Pancreas (tissue), 10 donors: ENCODE measurements around the gene FNDC3B. TPM values are rescaled to one million over a fixed set of nuclear protein-coding genes. Genes with fewer than 3 reads are reported as not detected.

Experiments used
- ATAC-seq, 4 donors: fragments of 200-7000 bp; cut with Tn5 transposase; one replicate each; pipeline versions ENCODE4 v1.8.0 to v1.9.1; 2020; ENCODE audit warnings: mild to moderate bottlenecking in 4 of 4, moderate library complexity in 4 of 4
- DNase-seq, 6 donors: peaks; one replicate each; pipeline ENCODE4 v3.0.0-alpha.2; 2020
- FAIRE-seq: peaks from 2 replicates; lab custom pipeline; 2012; peaks lifted over from hg19 to GRCh38; lab: Jason Lieb, UNC
- H3K27ac ChIP-seq, 4 donors: fragments of 200-600 bp; sonication (generic); 1 replicate in 3 of 4; 2 replicates in 1 of 4; pipeline versions ENCODE4 v1.5.0 to v1.8.0; 2020
- H3K27me3 ChIP-seq, 4 donors: fragments of 200-600 bp; one replicate each; pipeline ENCODE4 v1.8.0; 2021
- H3K36me3 ChIP-seq, 3 donors: fragments of 200-600 bp; sonication (generic) in 1 of 3; one replicate each; pipeline versions ENCODE4 v1.5.0 to v1.8.0; 2020 to 2021
- H3K4me1 ChIP-seq, 3 donors: fragments of 200-600 bp; one replicate each; pipeline ENCODE4 v1.8.0; 2021
- H3K4me3 ChIP-seq, 4 donors: fragments of 200-600 bp; sonication (generic) in 2 of 4; one replicate each; pipeline versions ENCODE4 v1.5.0 to v1.8.0; 2020 to 2021
- H3K9me3 ChIP-seq, 4 donors: fragments of 200-600 bp; one replicate each; pipeline ENCODE4 v1.8.0; 2021
- WGBS, 2 donors: extraction: QIAGEN DNeasy Blood & Tissue Kit; methylation state at CpG; one replicate each; pipeline ENCODE4 v1.1.7; 2013; 5-methylcytosine and 5-hydroxymethylcytosine counted together
- intact Hi-C, 3 donors: fragments of 100-400 bp; cut with DNase I; formaldehyde crosslinking; loops; one replicate each; pipeline versions ENCODE4 v1.11.1 to v1.14.2; 2022
- polyA plus RNA-seq, 2 donors: library from polyadenylated mRNA; stranded (reverse); fragments of 200-250 nt; gene quantifications; one replicate each; pipeline ENCODE4 v1.2.3, GENCODE V29; 2013
- total RNA-seq, 6 donors: library from RNA; stranded (reverse); fragmentation: NEBNext Ultra II Directional in 4 of 6; extraction: Animal tissue kit (Norgen Biotek cat#: 25700) in 4 of 6; gene quantifications; one replicate each; pipeline versions ENCODE4 v1.2.1 to v1.2.4, GENCODE V29; 2021 to 2023
- TF ChIP-seq, protein P1 (sequence below), 4 donors: fragments of 200-600 bp; sonication (generic) in 3 of 4; IDR thresholded peaks; one replicate each; pipeline versions ENCODE4 v1.5.0 to v1.8.0; 2021; ENCODE audit warnings: antibody characterized with exemption in 4 of 4
- donor health status: healthy with polysubstance abuse.
- donor health status: DM: no; HTN: no; CAD: no; lungs with moderate emphysema.
- donor health status: DM: no; HTN: no; CAD: no.
- donor health status: control.
- donor health status: control.
- donor health status: Bipolar disorder and iron deficiency.
- donor health status: DM: yes; HTN: yes; CAD: no.
- donor health status: DM: no; HTN: no; CAD: no.
- donor health status: DM: no; HTN: no; CAD: no.
- donor health status: DM: yes; HTN: yes; CAD: no.

The FNDC3B gene
- total and polyA plus RNA-seq, 8 donors = 9.3 to 126 (median 73.2) TPM

DNA sequence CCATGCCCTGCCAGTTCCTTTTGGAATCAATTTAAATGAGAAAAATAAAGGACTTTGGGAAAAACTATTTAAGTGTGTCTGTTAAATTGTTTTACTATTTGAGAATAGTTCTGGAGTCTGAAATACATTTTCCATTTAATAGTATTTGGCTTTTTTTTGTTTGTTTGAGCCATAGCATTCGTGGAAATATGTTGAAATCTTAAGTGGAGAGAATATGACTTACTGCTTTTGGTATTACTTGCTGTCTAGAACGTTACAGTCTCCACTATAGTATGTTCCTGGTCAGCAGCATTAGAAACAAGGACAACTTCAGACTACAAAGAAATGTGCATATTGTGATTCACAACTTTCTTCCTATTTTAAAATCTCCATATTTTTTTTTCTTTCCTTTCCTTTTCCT is 229.5 kb downstream of the FNDC3B start:
- TF ChIP-seq, protein P1, sequence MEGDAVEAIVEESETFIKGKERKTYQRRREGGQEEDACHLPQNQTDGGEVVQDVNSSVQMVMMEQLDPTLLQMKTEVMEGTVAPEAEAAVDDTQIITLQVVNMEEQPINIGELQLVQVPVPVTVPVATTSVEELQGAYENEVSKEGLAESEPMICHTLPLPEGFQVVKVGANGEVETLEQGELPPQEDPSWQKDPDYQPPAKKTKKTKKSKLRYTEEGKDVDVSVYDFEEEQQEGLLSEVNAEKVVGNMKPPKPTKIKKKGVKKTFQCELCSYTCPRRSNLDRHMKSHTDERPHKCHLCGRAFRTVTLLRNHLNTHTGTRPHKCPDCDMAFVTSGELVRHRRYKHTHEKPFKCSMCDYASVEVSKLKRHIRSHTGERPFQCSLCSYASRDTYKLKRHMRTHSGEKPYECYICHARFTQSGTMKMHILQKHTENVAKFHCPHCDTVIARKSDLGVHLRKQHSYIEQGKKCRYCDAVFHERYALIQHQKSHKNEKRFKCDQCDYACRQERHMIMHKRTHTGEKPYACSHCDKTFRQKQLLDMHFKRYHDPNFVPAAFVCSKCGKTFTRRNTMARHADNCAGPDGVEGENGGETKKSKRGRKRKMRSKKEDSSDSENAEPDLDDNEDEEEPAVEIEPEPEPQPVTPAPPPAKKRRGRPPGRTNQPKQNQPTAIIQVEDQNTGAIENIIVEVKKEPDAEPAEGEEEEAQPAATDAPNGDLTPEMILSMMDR (IDR thresholded peaks at IDR 0.05) = no peak
- no peak for ATAC-seq
- peaks cover 0 to 6% (median 0%) of the 10 kb centered on the region in 3 donors for H3K4me1 ChIP-seq
- no peak overlapping the region for H3K4me3 ChIP-seq
- no peaks in the 10 kb centered on the region for H3K36me3 ChIP-seq
- no peak overlapping the region for H3K27ac ChIP-seq
- H3K9me3 ChIP-seq = no peaks in the 10 kb centered on the region
- WGBS, 2 donors = 84 to 89% methylated on average over 2 of the region's 2 CpGs
- H3K27me3 ChIP-seq = no peaks in the 10 kb centered on the region
- FAIRE-seq = no peak
- intact Hi-C loops = no loop called here
- DNase-seq = no peak

DNA sequence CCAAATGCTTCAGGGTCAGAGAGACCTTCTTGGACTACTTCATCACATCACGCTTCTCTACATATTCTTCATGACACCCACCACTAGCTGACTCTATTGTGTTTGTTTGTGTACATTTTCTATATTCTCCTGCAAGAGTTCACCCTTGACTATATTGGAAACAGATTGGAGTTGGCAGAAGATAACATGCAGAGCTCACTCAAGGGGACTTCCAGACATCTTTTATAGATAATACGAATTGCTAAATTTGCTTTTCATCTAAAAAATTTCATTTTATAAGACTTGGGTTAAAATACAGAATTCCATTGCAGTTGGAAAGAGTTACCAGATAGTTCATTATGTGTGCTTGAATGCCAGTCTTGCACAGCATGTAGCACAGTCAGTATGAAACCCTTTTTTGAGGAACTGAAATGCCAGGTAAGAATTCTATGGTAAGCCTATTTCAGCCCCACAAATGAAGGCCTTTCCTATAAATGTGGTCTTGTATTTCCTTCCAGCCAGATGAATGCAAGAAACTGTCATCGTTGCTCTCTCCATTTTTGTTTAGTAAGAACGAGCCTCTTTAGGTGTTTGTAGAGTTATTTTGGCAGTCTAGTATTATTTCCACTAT is 231.3 kb downstream of the FNDC3B start:
- ATAC-seq (no peak), DNase-seq (no peak), FAIRE-seq (no peak)
- WGBS, 2 donors = 88 to 92% methylated on average over 4 of the region's 4 CpGs
- TF ChIP-seq, protein P1 (IDR thresholded peaks at IDR 0.05) = no peak
- intact Hi-C loops = no loop called here
- H3K27ac ChIP-seq = no peak overlapping the region
- no peaks in the 10 kb centered on the region for H3K27me3 ChIP-seq
- peaks cover 0 to 7% (median 0%) of the 10 kb centered on the region in 3 donors for H3K4me1 ChIP-seq
- no peak overlapping the region for H3K4me3 ChIP-seq
- no peaks in the 10 kb centered on the region for H3K9me3 ChIP-seq
- H3K36me3 ChIP-seq = no peaks in the 10 kb centered on the region

DNA sequence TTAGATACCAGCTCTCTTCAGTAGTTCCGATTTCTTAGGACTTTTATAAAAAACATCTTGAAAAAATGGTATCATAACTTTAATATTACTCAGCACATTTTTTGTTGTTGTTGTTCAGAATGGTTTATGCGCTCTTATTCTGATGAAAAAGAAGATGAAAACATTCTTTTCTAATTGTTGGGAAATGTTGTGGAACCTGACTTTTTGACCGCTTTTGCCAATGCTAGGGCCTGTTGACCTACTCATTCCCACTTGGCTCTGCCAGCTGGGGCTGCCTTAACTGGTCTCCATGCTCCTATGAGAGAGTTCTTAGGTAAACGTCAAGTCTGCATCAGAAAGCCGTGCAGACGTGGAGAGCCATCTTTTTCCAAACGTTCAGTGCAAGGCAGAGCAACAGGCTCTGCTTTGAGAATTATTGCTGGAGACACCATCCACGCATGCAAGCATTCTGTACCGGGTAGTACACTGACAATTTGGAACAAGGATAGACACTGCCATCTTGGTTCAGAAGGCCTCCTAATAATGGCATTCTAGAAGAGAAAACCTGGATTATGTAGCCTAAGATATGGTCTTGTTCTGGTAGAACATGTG is 232.1 kb downstream of the FNDC3B start:
- Histone ChIP-seq H3K9me3 (no peaks in the 10 kb centered on the region), H3K27ac (no peak overlapping the region), H3K4me1 (peaks cover 0 to 9% (median 0%) of the 10 kb centered on the region in 3 donors), H3K36me3 (no peaks in the 10 kb centered on the region), H3K27me3 (no peaks in the 10 kb centered on the region), H3K4me3 (no peak overlapping the region)
- TF ChIP-seq, protein P1 (IDR thresholded peaks at IDR 0.05) = no peak
- WGBS, 2 donors = 90 to 91% methylated on average over 9 of the region's 9 CpGs
- intact Hi-C loops = no loop called here
- DNase-seq (no peak), FAIRE-seq (no peak), ATAC-seq (no peak)

DNA sequence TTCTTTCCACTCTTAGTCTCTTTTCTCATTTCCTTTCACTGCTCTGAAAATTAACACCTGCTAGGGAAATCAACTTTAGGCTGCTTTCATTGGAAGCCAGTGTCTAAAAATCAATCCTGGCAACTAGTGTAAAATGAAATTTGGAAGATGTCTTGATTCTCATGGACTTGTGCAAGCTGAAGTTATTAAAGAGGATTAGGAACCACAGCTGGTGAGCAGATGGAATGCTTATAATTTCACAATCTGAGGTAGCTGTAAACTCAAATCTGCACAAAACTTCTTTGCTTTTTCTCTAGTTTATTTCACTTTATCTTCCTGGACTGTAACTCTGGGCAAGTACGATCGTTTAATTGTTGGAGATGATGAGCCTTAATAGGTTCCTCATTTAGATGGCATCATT is 233.3 kb downstream of the FNDC3B start:
- TF ChIP-seq, protein P1 (IDR thresholded peaks at IDR 0.05) = no peak
- no peak overlapping the region for H3K27ac ChIP-seq
- FAIRE-seq (no peak), DNase-seq (no peak), ATAC-seq (no peak)
- H3K27me3 ChIP-seq = no peaks in the 10 kb centered on the region
- no peaks in the 10 kb centered on the region for H3K36me3 ChIP-seq
- intact Hi-C loops = no loop called here
- peaks cover 0 to 9% (median 0%) of the 10 kb centered on the region in 3 donors for H3K4me1 ChIP-seq
- H3K9me3 ChIP-seq = no peaks in the 10 kb centered on the region
- H3K4me3 ChIP-seq = no peak overlapping the region
- WGBS, 2 donors = 86 to 95% methylated on average over 2 of the region's 2 CpGs

DNA sequence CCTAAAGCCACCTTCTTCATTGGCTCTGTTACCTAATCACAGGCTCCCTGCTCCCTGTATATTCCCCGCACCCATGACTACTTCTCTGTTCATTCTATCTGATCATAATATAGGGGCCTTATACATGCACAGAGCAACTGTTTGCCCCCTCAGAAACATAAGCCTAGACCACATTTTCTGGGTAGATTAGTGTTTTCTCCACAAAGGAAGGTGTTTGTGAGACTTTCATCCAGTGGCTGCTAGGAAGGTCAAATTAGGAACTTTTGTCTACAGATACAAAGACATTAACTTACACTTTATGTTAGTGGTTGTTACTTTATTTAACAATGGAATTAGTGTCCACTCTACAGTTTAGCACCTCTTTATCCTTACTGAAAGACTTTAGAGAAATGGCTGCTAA is 234.0 kb downstream of the FNDC3B start:
- intact Hi-C loops = no loop called here
- Histone ChIP-seq H3K4me3 (no peak overlapping the region), H3K27ac (no peak overlapping the region), H3K4me1 (peaks cover 0 to 9% (median 0%) of the 10 kb centered on the region in 3 donors), H3K27me3 (no peaks in the 10 kb centered on the region), H3K9me3 (no peaks in the 10 kb centered on the region), H3K36me3 (no peaks in the 10 kb centered on the region)
- FAIRE-seq (no peak), DNase-seq (no peak), ATAC-seq (no peak)
- TF ChIP-seq, protein P1 (IDR thresholded peaks at IDR 0.05) = no peak
- 98 to 100% methylated on average over 1 of the region's 1 CpG for WGBS, 2 donors
